Naive thymus-derived CD4-positive, alpha-beta T cell (primary cell): ENCODE results near the gene TBXAS1. TPM values are rescaled to one million over a fixed set of nuclear protein-coding genes. Genes with fewer than 3 reads are reported as not detected.

Experiments
- ATAC-seq: fragments of 150-1000 bp; cut with Tn5 transposase; 2 replicates; pipeline ENCODE4 v1.10.0; 2021; ENCODE audit warnings: mild to moderate bottlenecking, moderate library complexity
- CTCF ChIA-PET: fragments of 350-600 bp; sonication (Branson Sonifier 250); formaldehyde crosslinking; loops from one replicate; lab custom pipeline; 2021; ENCODE audit warnings: antibody characterized with exemption; lab: Charles Lee
- POLR2A ChIA-PET: fragments of 350-600 bp; sonication (Branson Sonifier 250); formaldehyde crosslinking; loops from one replicate; lab custom pipeline; 2021; ENCODE audit warnings: antibody characterized with exemption, inconsistent platforms; lab: Charles Lee
- DNase-seq, 9 donors: peaks; one replicate each; pipeline versions ENCODE4 v3.0.0 to v3.0.0-alpha.2; 2020 to 2022; ENCODE audit warnings: mixed read lengths in 1 of 9
- H3K27ac ChIP-seq: one replicate; pipeline ENCODE4 v1.7.0; 2013; ENCODE audit warnings: mild to moderate bottlenecking, low read depth, low read length, moderate library complexity
- H3K27me3 ChIP-seq, 2 donors: one replicate each; pipeline ENCODE4 v1.7.0; 2013; ENCODE audit warnings: low read length in 2 of 2, mild to moderate bottlenecking in 2 of 2, moderate library complexity in 2 of 2; ENCODE audit not compliant: control insufficient read depth in 2 of 2, insufficient read depth in 2 of 2
- H3K36me3 ChIP-seq, 3 experiments: 1 replicate in 2 of 3; 2 replicates in 1 of 3; pipeline ENCODE4 v1.7.0; 2013; ENCODE audit warnings: low read length in 3 of 3, mild to moderate bottlenecking in 3 of 3, moderate library complexity in 1 of 3; ENCODE audit not compliant: insufficient read depth in 3 of 3, control insufficient read depth in 2 of 3
- H3K4me1 ChIP-seq, 2 donors: one replicate each; pipeline ENCODE4 v1.7.0; 2013; ENCODE audit warnings: low read length in 2 of 2, mild to moderate bottlenecking in 2 of 2, moderate library complexity in 1 of 2; ENCODE audit not compliant: control insufficient read depth in 2 of 2, insufficient read depth in 2 of 2
- H3K4me3 ChIP-seq: 2 replicates; pipeline ENCODE4 v1.7.0; 2013; ENCODE audit warnings: mild to moderate bottlenecking, low read length
- H3K9me3 ChIP-seq, 3 experiments: 1 replicate in 2 of 3; 2 replicates in 1 of 3; pipeline ENCODE4 v1.7.0; 2013; ENCODE audit warnings: low read length in 3 of 3; ENCODE audit not compliant: control insufficient read depth in 2 of 3
- H3K27ac Mint-ChIP-seq, 9 donors: one replicate each; pipeline ENCODE4 v1.8.0; 2020 to 2022; ENCODE audit warnings: mixed read lengths in 9 of 9, mild to moderate bottlenecking in 8 of 9, moderate library complexity in 5 of 9, inconsistent platforms in 2 of 9
- H3K27me3 Mint-ChIP-seq, 5 donors: one replicate each; pipeline ENCODE4 v1.8.0; 2021 to 2022; ENCODE audit warnings: mixed read lengths in 5 of 5, mild to moderate bottlenecking in 1 of 5
- H3K36me3 Mint-ChIP-seq, 5 donors: one replicate each; pipeline ENCODE4 v1.8.0; 2020 to 2022; ENCODE audit warnings: mixed read lengths in 5 of 5, mild to moderate bottlenecking in 3 of 5, inconsistent platforms in 1 of 5
- H3K4me1 Mint-ChIP-seq, 7 donors: one replicate each; pipeline ENCODE4 v1.8.0; 2020 to 2022; ENCODE audit warnings: mixed read lengths in 7 of 7, mild to moderate bottlenecking in 3 of 7, inconsistent platforms in 1 of 7
- H3K4me3 Mint-ChIP-seq, 10 donors: one replicate each; pipeline ENCODE4 v1.8.0; 2020 to 2022; ENCODE audit warnings: mild to moderate bottlenecking in 10 of 10, mixed read lengths in 10 of 10, moderate library complexity in 6 of 10, inconsistent platforms in 2 of 10
- H3K9me3 Mint-ChIP-seq, 11 donors: one replicate each; pipeline ENCODE4 v1.8.0; 2020 to 2022; ENCODE audit warnings: mixed read lengths in 11 of 11, mild to moderate bottlenecking in 4 of 11, inconsistent platforms in 1 of 11, moderate library complexity in 1 of 11
- intact Hi-C, 2 donors: fragments of 100-400 bp; cut with micrococcal nuclease; formaldehyde crosslinking; loops; one replicate each; pipeline ENCODE4 v1.15.1; 2023
- polyA plus RNA-seq, 2 donors: library from polyadenylated mRNA; unstranded; fragments of 300-500 nt; fragmentation: Illumina TruSeq; gene quantifications; one replicate each; pipeline ENCODE4 v1.2.3, GENCODE V29; 2021
- total RNA-seq, 6 experiments: library from RNA in 5 of 6; stranded (reverse) in 5 of 6; gene quantifications; 1 replicate in 5 of 6; 2 replicates in 1 of 6; pipeline ENCODE4 v1.2.3 and lab custom pipeline; 2021 to 2026

Gene TBXAS1
- total and polyA plus RNA-seq, 7 experiments from 2014 or later = 1.9 to 70.9 (median 3.2) TPM

- H3K9me3 ChIP-seq = no peaks in the 10 kb centered on the region
- H3K36me3 ChIP-seq = no peaks in the 10 kb centered on the region
- Mint-ChIP-seq H3K4me3 (no peak overlapping the region), H3K9me3 (no peaks in the 10 kb centered on the region), H3K4me1 (peaks cover 0 to 2% (median 0%) of the 10 kb centered on the region in 7 donors), H3K36me3 (no peaks in the 10 kb centered on the region), H3K27ac (no peak overlapping the region), H3K27me3 (peaks cover 0 to 9% (median 0%) of the 10 kb centered on the region in 5 donors)
- no peaks in the 10 kb centered on the region for H3K4me1 ChIP-seq
- ChIA-PET POLR2A (no interaction called here), CTCF (no interaction called here)
- DNase-seq (no peak), ATAC-seq (no peak)
- H3K27me3 ChIP-seq = no peaks in the 10 kb centered on the region
- intact Hi-C loops = no loop called here
- H3K4me3 ChIP-seq = no peak overlapping the region
- no peak overlapping the region for H3K27ac ChIP-seq
Measured at GRCh38 chr7:139965942-139966628, 137.0 kb downstream of the TBXAS1 start.

GRCh38 chr7:139966949-139967348, 137.9 kb downstream of the TBXAS1 start:
- no peak overlapping the region for H3K27ac Mint-ChIP-seq
- no peaks in the 10 kb centered on the region for H3K9me3 Mint-ChIP-seq
- H3K36me3 ChIP-seq = no peaks in the 10 kb centered on the region
- no peak for ATAC-seq
- no peak overlapping the region for H3K27ac ChIP-seq
- H3K4me3 Mint-ChIP-seq = no peak overlapping the region
- no peaks in the 10 kb centered on the region for H3K4me1 ChIP-seq
- ChIA-PET CTCF (no interaction called here), POLR2A (no interaction called here)
- no peaks in the 10 kb centered on the region for H3K36me3 Mint-ChIP-seq
- no peak overlapping the region for H3K4me3 ChIP-seq
- DNase-seq = no peak
- peaks cover 0 to 12% (median 0%) of the 10 kb centered on the region in 5 donors for H3K27me3 Mint-ChIP-seq
- no peaks in the 10 kb centered on the region for H3K27me3 ChIP-seq
- H3K4me1 Mint-ChIP-seq = peaks cover 0 to 2% (median 0%) of the 10 kb centered on the region in 7 donors
- intact Hi-C loops = no loop called here
- no peaks in the 10 kb centered on the region for H3K9me3 ChIP-seq

GRCh38 chr7:139968931-139969330, 139.9 kb downstream of the TBXAS1 start:
- ATAC-seq (no peak), DNase-seq (no peak)
- no peaks in the 10 kb centered on the region for H3K9me3 ChIP-seq
- H3K4me3 ChIP-seq = no peak overlapping the region
- Mint-ChIP-seq H3K4me3 (no peak overlapping the region), H3K27me3 (peaks cover 0 to 22% (median 0%) of the 10 kb centered on the region in 5 donors), H3K9me3 (no peaks in the 10 kb centered on the region), H3K27ac (no peak overlapping the region), H3K4me1 (peaks cover 0 to 2% (median 0%) of the 10 kb centered on the region in 7 donors), H3K36me3 (no peaks in the 10 kb centered on the region)
- POLR2A ChIA-PET = no interaction called here
- no peaks in the 10 kb centered on the region for H3K36me3 ChIP-seq
- no peaks in the 10 kb centered on the region for H3K4me1 ChIP-seq
- intact Hi-C loops = no loop called here
- no peaks in the 10 kb centered on the region for H3K27me3 ChIP-seq
- CTCF ChIA-PET = no interaction called here
- H3K27ac ChIP-seq = no peak overlapping the region

DNA sequence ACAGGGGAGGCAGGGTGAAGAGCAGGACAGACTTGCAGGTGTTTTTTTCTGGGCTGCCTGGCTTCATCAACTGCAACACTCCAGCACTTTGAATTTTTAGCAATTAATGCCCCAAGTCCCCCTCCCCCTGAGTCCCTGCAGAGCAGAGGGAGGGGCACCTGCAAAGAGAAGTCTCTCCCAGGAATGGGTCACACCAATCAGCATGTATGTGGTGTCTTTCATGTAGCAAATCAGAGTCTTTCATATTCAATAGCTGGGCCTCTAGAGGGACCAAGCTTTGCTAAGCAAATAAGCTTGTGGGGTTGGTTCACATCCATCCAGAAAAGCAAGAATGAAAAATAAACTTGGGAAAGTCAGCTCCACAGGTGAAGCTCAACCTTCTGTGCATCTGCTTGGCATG, 143.0 kb downstream of the TBXAS1 start:
- POLR2A ChIA-PET = no interaction called here
- Histone ChIP-seq H3K27me3 (no peaks in the 10 kb centered on the region), H3K27ac (no peak overlapping the region), H3K4me1 (no peaks in the 10 kb centered on the region), H3K36me3 (no peaks in the 10 kb centered on the region), H3K4me3 (no peak overlapping the region), H3K9me3 (no peaks in the 10 kb centered on the region)
- Mint-ChIP-seq H3K27ac (no peak overlapping the region), H3K4me1 (peaks cover 0 to 4% (median 0%) of the 10 kb centered on the region in 7 donors), H3K27me3 (peaks cover 0 to 32% (median 0%) of the 10 kb centered on the region in 5 donors), H3K9me3 (no peaks in the 10 kb centered on the region), H3K36me3 (no peaks in the 10 kb centered on the region), H3K4me3 (no peak overlapping the region)
- CTCF ChIA-PET = no interaction called here
- intact Hi-C loops = no loop called here
- DNase-seq (no peak), ATAC-seq (no peak)

GRCh38 chr7:139973101-139974050, 144.3 kb downstream of the TBXAS1 start:
- Histone ChIP-seq H3K36me3 (no peaks in the 10 kb centered on the region), H3K27ac (no peak overlapping the region), H3K9me3 (no peaks in the 10 kb centered on the region), H3K4me3 (no peak overlapping the region), H3K4me1 (no peaks in the 10 kb centered on the region), H3K27me3 (no peaks in the 10 kb centered on the region)
- Mint-ChIP-seq H3K4me3 (no peak overlapping the region), H3K27ac (no peak overlapping the region), H3K9me3 (peaks cover 0 to 1% (median 0%) of the 10 kb centered on the region in 11 donors), H3K4me1 (peaks cover 0 to 5% (median 0%) of the 10 kb centered on the region in 7 donors), H3K27me3 (peaks cover 0 to 32% (median 0%) of the 10 kb centered on the region in 5 donors), H3K36me3 (no peaks in the 10 kb centered on the region)
- ATAC-seq (no peak), DNase-seq (no peak)
- POLR2A ChIA-PET = no interaction called here
- CTCF ChIA-PET = no interaction called here
- intact Hi-C loops = no loop called here

- H3K4me1 ChIP-seq = no peaks in the 10 kb centered on the region
- CTCF ChIA-PET = no interaction called here
- intact Hi-C loops = no loop called here
Measured at GRCh38 chr7:139974179-139974811, 145.2 kb downstream of the TBXAS1 start.

More at GRCh38 chr7:139974179-139974811, 145.2 kb downstream of the TBXAS1 start:
- H3K36me3 Mint-ChIP-seq = no peaks in the 10 kb centered on the region
- peaks cover 0 to 1% (median 0%) of the 10 kb centered on the region in 11 donors for H3K9me3 Mint-ChIP-seq
- no peak overlapping the region for H3K27ac Mint-ChIP-seq
- Histone ChIP-seq H3K27ac (no peak overlapping the region), H3K9me3 (no peaks in the 10 kb centered on the region), H3K36me3 (no peaks in the 10 kb centered on the region), H3K27me3 (no peaks in the 10 kb centered on the region), H3K4me3 (no peak overlapping the region)
- POLR2A ChIA-PET = no interaction called here
- H3K4me3 Mint-ChIP-seq = no peak overlapping the region
- peaks cover 0 to 27% (median 0%) of the 10 kb centered on the region in 5 donors for H3K27me3 Mint-ChIP-seq
- ATAC-seq (no peak), DNase-seq (no peak)
- peaks cover 0 to 5% (median 2%) of the 10 kb centered on the region in 7 donors for H3K4me1 Mint-ChIP-seq
